Stomach (tissue), 9 donors: ENCODE data around the gene TRAF1. TPM values are rescaled to one million over a fixed set of nuclear protein-coding genes. Genes with fewer than 3 reads are reported as not detected.

ENCODE experiments used
- DNase-seq, 2 donors: peaks; one replicate each; pipeline versions ENCODE4 v3.0.0 to v3.0.0-alpha.2; 2013 to 2019
- H3K27ac ChIP-seq, 5 donors: fragments of 200-600 bp in 4 of 5; sonication (generic) in 4 of 5; one replicate each; pipeline ENCODE4 v1.5.1; 2013 to 2019; ENCODE audit warnings: mild to moderate bottlenecking in 1 of 5, moderate library complexity in 1 of 5
- H3K27me3 ChIP-seq, 3 donors: fragments of 200-600 bp; sonication (generic); one replicate each; pipeline ENCODE4 v1.5.1; 2017 to 2019; ENCODE audit warnings: mixed run types in 1 of 3
- H3K36me3 ChIP-seq, 4 donors: fragments of 200-600 bp; sonication (generic); 1 replicate in 3 of 4; 2 replicates in 1 of 4; pipeline ENCODE4 v1.5.1; 2016 to 2019
- H3K4me1 ChIP-seq, 4 donors: fragments of 200-600 bp; sonication (generic); one replicate each; pipeline ENCODE4 v1.5.1; 2016 to 2019
- H3K4me3 ChIP-seq, 4 donors: fragments of 200-600 bp; sonication (generic) in 3 of 4; one replicate each; pipeline ENCODE4 v1.5.1; 2016 to 2019; ENCODE audit warnings: mild to moderate bottlenecking in 1 of 4
- H3K9me3 ChIP-seq, 4 donors: fragments of 200-600 bp; sonication (generic); one replicate each; pipeline ENCODE4 v1.5.1; 2016 to 2019
- EP300 ChIP-seq: sonication (generic); formaldehyde crosslinking; IDR thresholded peaks from one replicate; pipeline ENCODE4 v1.6.1; 2017; ENCODE audit warnings: antibody characterized with exemption
- POLR2A ChIP-seq, 4 donors: fragments of 450-650 bp; IDR thresholded peaks; one replicate each; pipeline ENCODE4 v1.6.1; 2016; ENCODE audit warnings: antibody characterized with exemption in 4 of 4, control low read depth in 2 of 4, mild to moderate bottlenecking in 1 of 4, moderate library complexity in 1 of 4
- POLR2AphosphoS5 ChIP-seq, 3 donors: sonication (generic); formaldehyde crosslinking; IDR thresholded peaks; one replicate each; pipeline ENCODE4 v1.6.1; 2016; ENCODE audit warnings: antibody characterized with exemption in 3 of 3
- WGBS, 5 donors: extraction: QIAGEN DNeasy Blood & Tissue Kit in 3 of 5; methylation state at CpG; one replicate each; pipeline versions ENCODE4 v1.1.5 to v1.1.7; 2013 to 2018; 5-methylcytosine and 5-hydroxymethylcytosine counted together
- intact Hi-C: fragments of 100-400 bp; cut with DNase I; formaldehyde crosslinking; loops from one replicate; pipeline ENCODE4 v1.15.1; 2023; ENCODE audit warnings: low total_unique reads
- polyA plus RNA-seq, 3 donors: library from polyadenylated mRNA; stranded (reverse); fragments of 200-250 nt; gene quantifications; one replicate each; pipeline ENCODE4 v1.2.3, GENCODE V29; 2013
- total RNA-seq, 5 donors: library from RNA; depleted of rRNA; stranded (reverse); fragments of >200 nt; gene quantifications; one replicate each; pipeline versions ENCODE4 v1.1.0 to v1.2.3, GENCODE V29; 2014 to 2016
- TF ChIP-seq, protein P1 (sequence below), 7 experiments: fragments of 450-650 bp in 4 of 7; fragments of 200-600 bp in 3 of 7; sonication (generic) in 3 of 7; IDR thresholded peaks; one replicate each; pipeline ENCODE4 v1.5.1; 2016 to 2019; ENCODE audit warnings: antibody characterized with exemption in 7 of 7, control low read depth in 2 of 7, mild to moderate bottlenecking in 1 of 7
- donor health status: healthy with polysubstance abuse.
- donor health status: Bipolar disorder and iron deficiency.
- donor health status: healthy.

The TRAF1 gene
- total and polyA plus RNA-seq, 8 donors, result 0.58 to 10.3 (median 3.2) TPM

DNA sequence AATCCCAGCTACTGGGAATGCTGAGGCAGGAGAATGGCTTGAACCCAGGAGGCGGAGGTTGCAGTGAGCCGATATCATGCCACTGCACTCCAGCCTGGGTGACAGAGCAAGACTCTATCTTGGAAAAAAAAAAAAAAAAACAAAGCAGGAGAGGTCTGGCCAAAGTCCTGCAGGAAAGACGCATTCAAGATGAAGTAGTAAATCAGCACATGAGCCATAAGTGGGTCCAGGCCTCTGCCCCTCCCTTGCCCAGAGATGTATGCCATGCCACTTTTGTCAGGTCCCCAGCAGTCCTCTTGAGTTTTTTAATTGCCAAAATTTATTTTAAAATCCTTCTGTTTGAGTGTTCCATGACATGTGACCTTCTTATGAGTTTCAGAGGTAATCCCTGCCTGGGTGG, 41.1 kb downstream of the TRAF1 start:
- Histone ChIP-seq H3K9me3 (no peaks in the 10 kb centered on the region), H3K4me3 (no peak overlapping the region), H3K36me3 (no peaks in the 10 kb centered on the region), H3K27ac (peak overlapping the region in 2 of 5 donors; percentile 6 to 9), H3K27me3 (no peaks in the 10 kb centered on the region), H3K4me1 (peaks cover 0 to 13% (median 3%) of the 10 kb centered on the region in 4 donors)
- no peak for TF ChIP-seq POLR2AphosphoS5 (IDR thresholded peaks at IDR 0.05)
- TF ChIP-seq, protein P1, sequence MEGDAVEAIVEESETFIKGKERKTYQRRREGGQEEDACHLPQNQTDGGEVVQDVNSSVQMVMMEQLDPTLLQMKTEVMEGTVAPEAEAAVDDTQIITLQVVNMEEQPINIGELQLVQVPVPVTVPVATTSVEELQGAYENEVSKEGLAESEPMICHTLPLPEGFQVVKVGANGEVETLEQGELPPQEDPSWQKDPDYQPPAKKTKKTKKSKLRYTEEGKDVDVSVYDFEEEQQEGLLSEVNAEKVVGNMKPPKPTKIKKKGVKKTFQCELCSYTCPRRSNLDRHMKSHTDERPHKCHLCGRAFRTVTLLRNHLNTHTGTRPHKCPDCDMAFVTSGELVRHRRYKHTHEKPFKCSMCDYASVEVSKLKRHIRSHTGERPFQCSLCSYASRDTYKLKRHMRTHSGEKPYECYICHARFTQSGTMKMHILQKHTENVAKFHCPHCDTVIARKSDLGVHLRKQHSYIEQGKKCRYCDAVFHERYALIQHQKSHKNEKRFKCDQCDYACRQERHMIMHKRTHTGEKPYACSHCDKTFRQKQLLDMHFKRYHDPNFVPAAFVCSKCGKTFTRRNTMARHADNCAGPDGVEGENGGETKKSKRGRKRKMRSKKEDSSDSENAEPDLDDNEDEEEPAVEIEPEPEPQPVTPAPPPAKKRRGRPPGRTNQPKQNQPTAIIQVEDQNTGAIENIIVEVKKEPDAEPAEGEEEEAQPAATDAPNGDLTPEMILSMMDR (IDR thresholded peaks at IDR 0.05), result no peak
- TF ChIP-seq EP300, result no peak
- 44 to 64% (median 51%) methylated on average over 3 of the region's 3 CpGs for WGBS, 5 donors
- DNase-seq, result no peak
- intact Hi-C loops, result no loop called here

DNA sequence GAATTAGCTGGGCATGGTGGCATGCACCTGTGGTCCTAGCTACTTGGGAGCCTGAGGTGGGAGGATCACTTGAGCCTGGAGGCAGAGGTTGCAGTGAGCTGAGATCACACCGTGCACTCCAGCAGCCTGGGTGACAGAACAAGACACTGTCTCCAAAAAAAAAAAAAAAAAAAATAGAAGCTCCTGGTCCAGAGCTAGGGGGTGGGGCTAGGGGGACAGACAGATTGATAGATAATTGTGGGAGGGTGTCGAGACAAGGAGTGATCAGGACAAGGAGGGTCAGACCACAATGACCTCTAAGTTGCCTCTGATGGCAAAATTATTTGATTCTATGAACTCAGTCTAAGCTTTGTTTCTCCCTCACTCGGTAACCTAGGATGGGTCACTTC, 43.0 kb downstream of the TRAF1 start:
- no peaks in the 10 kb centered on the region for H3K27me3 ChIP-seq
- TF ChIP-seq POLR2A (IDR thresholded peaks at IDR 0.05) (no peak), POLR2AphosphoS5 (IDR thresholded peaks at IDR 0.05) (no peak), EP300 (no peak)
- TF ChIP-seq, protein P1 (IDR thresholded peaks at IDR 0.05), result no peak
- no peaks in the 10 kb centered on the region for H3K9me3 ChIP-seq
- peaks cover 0 to 5% (median under 1%) of the 10 kb centered on the region in 4 donors for H3K4me1 ChIP-seq
- no peak for DNase-seq
- H3K36me3 ChIP-seq, result no peaks in the 10 kb centered on the region
- 69 to 79% (median 77%) methylated on average over 3 of the region's 3 CpGs for WGBS, 5 donors
- intact Hi-C loops, result no loop called here
- H3K27ac ChIP-seq, result no peak overlapping the region
- no peak overlapping the region for H3K4me3 ChIP-seq

DNA sequence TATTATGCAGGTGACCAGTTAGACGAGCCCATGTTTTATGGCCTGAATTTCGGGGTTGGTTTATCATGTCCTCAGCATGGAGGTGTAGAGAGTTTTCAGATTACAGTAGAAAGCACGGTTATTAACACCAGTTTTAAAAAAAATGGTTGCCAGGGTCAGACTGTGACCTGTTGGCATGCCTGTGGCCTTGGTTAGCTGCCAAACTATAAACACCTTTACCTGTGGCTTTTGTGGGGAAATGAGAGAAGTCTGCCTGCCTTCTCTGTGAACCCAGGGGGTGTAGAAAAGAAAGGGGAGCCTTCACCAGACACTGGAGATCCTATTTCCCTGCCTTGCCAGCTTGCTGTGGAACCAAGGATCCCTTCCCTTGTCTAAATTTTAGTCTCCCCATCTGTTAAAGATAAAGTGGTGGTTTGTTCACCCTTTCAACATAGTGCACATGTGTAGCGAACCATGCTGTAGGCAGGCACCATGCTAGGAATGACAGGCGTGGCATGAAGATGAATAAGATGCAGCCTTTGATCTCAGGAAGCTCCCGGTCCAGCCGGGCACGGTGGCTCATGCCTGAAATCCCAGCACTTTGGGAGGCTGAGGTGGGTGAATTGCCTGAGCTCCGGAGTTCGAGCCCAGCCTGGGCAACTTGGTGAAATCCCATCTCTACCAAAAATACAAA, 43.5 kb downstream of the TRAF1 start:
- Histone ChIP-seq H3K4me1 (peaks cover 0 to 9% (median 6%) of the 10 kb centered on the region in 4 donors), H3K27me3 (no peaks in the 10 kb centered on the region), H3K27ac (no peak overlapping the region), H3K9me3 (no peaks in the 10 kb centered on the region), H3K36me3 (no peaks in the 10 kb centered on the region), H3K4me3 (no peak overlapping the region)
- TF ChIP-seq, protein P1 (IDR thresholded peaks at IDR 0.05), result no peak
- TF ChIP-seq POLR2AphosphoS5 (IDR thresholded peaks at IDR 0.05) (no peak), POLR2A (IDR thresholded peaks at IDR 0.05) (no peak), EP300 (no peak)
- intact Hi-C loops, result no loop called here
- DNase-seq, result no peak
- WGBS, 5 donors, result 66 to 78% (median 70%) methylated on average over 10 of the region's 10 CpGs

DNA sequence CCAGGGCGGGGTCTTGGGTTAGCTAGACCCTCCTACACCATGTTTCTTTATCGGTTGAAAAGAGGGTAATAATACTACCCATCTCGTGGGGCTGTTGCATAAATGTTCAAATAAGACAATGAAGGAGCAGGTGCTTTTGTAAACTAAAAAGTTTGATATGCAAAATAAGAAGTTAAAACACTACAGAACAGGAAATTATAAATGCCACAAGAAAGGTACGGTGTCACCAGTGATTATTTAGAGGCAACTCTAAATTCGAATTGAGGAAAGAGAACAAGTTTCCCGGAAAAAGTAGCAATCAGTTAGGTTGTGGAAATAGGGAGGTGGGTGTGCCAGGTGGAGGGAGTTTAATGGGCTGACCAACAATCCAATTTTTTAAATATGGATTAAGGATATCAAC, 47.1 kb downstream of the TRAF1 start:
- no peak for DNase-seq
- WGBS, 5 donors, result 62 to 76% (median 72%) methylated on average over 6 of the region's 6 CpGs
- Histone ChIP-seq H3K4me1 (peaks cover 4 to 29% (median 25%) of the 10 kb centered on the region in 4 donors), H3K4me3 (no peak overlapping the region), H3K27ac (no peak overlapping the region), H3K36me3 (peaks cover 0 to 2% (median under 1%) of the 10 kb centered on the region in 4 donors), H3K9me3 (no peaks in the 10 kb centered on the region), H3K27me3 (no peaks in the 10 kb centered on the region)
- TF ChIP-seq, protein P1 (IDR thresholded peaks at IDR 0.05), result no peak
- TF ChIP-seq EP300 (no peak), POLR2AphosphoS5 (IDR thresholded peaks at IDR 0.05) (no peak), POLR2A (IDR thresholded peaks at IDR 0.05) (no peak)
- intact Hi-C loops, result loop anchor here (10.0 kb wide), 1 partner anchor 45 kb away; the partner anchor contains the start of gene TRAF1
